H1 (cell line): ENCODE results near the gene PPP1R1B. TPM values are rescaled to one million over a fixed set of nuclear protein-coding genes. Genes with fewer than 3 reads are reported as not detected.

ENCODE experiments used
- ASH2L ChIP-seq: fragments of 200-600, 300-600 bp; sonication (generic); IDR thresholded peaks from one replicate; pipeline ENCODE4 v1.7.1; 2017; ENCODE audit warnings: low read length
- ATF3 ChIP-seq: IDR thresholded peaks from 2 replicates; pipeline ENCODE4 v1.6.1; 2011; ENCODE audit warnings: low read depth, mild to moderate bottlenecking, low read length; ENCODE audit not compliant: insufficient read depth
- BRCA1 ChIP-seq: IDR thresholded peaks from 2 replicates; pipeline ENCODE4 v1.6.1; 2012; ENCODE audit warnings: low read depth, low read length, improper control_type of control experiment
- CHD1 ChIP-seq: IDR thresholded peaks from 2 replicates; pipeline ENCODE4 v1.6.1; 2012; ENCODE audit warnings: low read depth, low read length, improper control_type of control experiment
- CREB1 ChIP-seq: IDR thresholded peaks from 2 replicates; pipeline ENCODE4 v1.6.1; 2012; ENCODE audit warnings: inconsistent platforms
- GABPA ChIP-seq: IDR thresholded peaks from 2 replicates; pipeline ENCODE4 v1.6.1; 2011; ENCODE audit warnings: mild to moderate bottlenecking, low read length, moderate library complexity, borderline replicate concordance; ENCODE audit not compliant: insufficient read depth
- HDAC2 ChIP-seq, 2 experiments: fragments of 300-600 bp in 1 of 2; sonication (generic) in 1 of 2; IDR thresholded peaks; 2 replicates each; pipeline ENCODE4 v1.6.1; 2011 to 2012; ENCODE audit warnings: low read depth in 2 of 2, low read length in 2 of 2, mild to moderate bottlenecking in 2 of 2, moderate library complexity in 2 of 2, borderline replicate concordance in 1 of 2, inconsistent platforms in 1 of 2
- HDAC6 ChIP-seq: IDR thresholded peaks from one replicate; pipeline ENCODE4 v1.7.1; 2012; ENCODE audit warnings: low read depth, mild to moderate bottlenecking, inconsistent platforms, low read length, moderate library complexity
- KDM5A ChIP-seq: fragments of 200-600 bp; IDR thresholded peaks from 2 replicates; pipeline ENCODE4 v1.7.1; 2012; ENCODE audit warnings: mild to moderate bottlenecking, low read length, inconsistent platforms, mixed read lengths
- MAFK ChIP-seq: IDR thresholded peaks from 2 replicates; pipeline ENCODE4 v1.6.1; 2012; ENCODE audit warnings: low read depth, mild to moderate bottlenecking, improper control_type of control experiment, low read length
- MAX ChIP-seq: IDR thresholded peaks from 2 replicates; pipeline ENCODE4 v1.6.1; 2012; ENCODE audit warnings: inconsistent platforms
- NRF1 ChIP-seq: IDR thresholded peaks from 2 replicates; pipeline ENCODE4 v1.6.1; 2011; ENCODE audit warnings: mild to moderate bottlenecking, low read depth, low read length, improper control_type of control experiment
- RAD21 ChIP-seq, 2 experiments: IDR thresholded peaks in 1 of 2; conservative IDR thresholded peaks in 1 of 2; 2 replicates each; pipeline ENCODE4 v1.6.1; 2011; ENCODE audit warnings: low read depth in 2 of 2, low read length in 2 of 2, improper control_type of control experiment in 1 of 2, inconsistent platforms in 1 of 2, mild to moderate bottlenecking in 1 of 2, moderate library complexity in 1 of 2
- RNF2 ChIP-seq: fragments of 200-900, 300-1000 bp; sonication (generic); IDR thresholded peaks from 2 replicates; pipeline ENCODE4 v1.7.1; 2016; ENCODE audit warnings: borderline replicate concordance, low read depth, mild to moderate bottlenecking, antibody characterized with exemption, low read length; ENCODE audit not compliant: poor library complexity, severe bottlenecking; ENCODE audit errors: missing control alignments
- SIN3A ChIP-seq, 2 experiments: IDR thresholded peaks in 1 of 2; conservative IDR thresholded peaks in 1 of 2; 2 replicates each; pipeline ENCODE4 v1.6.1; 2011 to 2012; ENCODE audit warnings: low read length in 2 of 2, improper control_type of control experiment in 1 of 2, low read depth in 1 of 2, mild to moderate bottlenecking in 1 of 2
- SIRT6 ChIP-seq: IDR thresholded peaks from one replicate; pipeline ENCODE4 v1.7.1; 2012; ENCODE audit warnings: low read length, inconsistent platforms
- SIX5 ChIP-seq: IDR thresholded peaks from 2 replicates; pipeline ENCODE4 v1.6.1; 2011; ENCODE audit warnings: mild to moderate bottlenecking, low read depth, low read length
- SP1 ChIP-seq: IDR thresholded peaks from 2 replicates; pipeline ENCODE4 v1.6.1; 2011; ENCODE audit warnings: low read depth, low read length
- SP4 ChIP-seq: IDR thresholded peaks from 2 replicates; pipeline ENCODE4 v1.6.1; 2012; ENCODE audit warnings: low read length, inconsistent platforms
- SRF ChIP-seq: IDR thresholded peaks from 2 replicates; pipeline ENCODE4 v1.6.1; 2011; ENCODE audit warnings: mild to moderate bottlenecking, low read depth, low read length, moderate library complexity
- TEAD4 ChIP-seq: IDR thresholded peaks from 2 replicates; pipeline ENCODE4 v1.6.1; 2012; ENCODE audit warnings: low read depth, low read length, inconsistent platforms, mixed read lengths
- YY1 ChIP-seq: IDR thresholded peaks from 2 replicates; pipeline ENCODE4 v1.6.1; 2011; ENCODE audit warnings: low read depth, mild to moderate bottlenecking, low read length
- polyA plus RNA-seq, 7 experiments: library from polyadenylated mRNA; depleted of rRNA in 3 of 7; stranded (reverse) in 5 of 7; unstranded in 2 of 7; fragments of >200 nt in 5 of 7; fragments of 200-250 nt in 2 of 7; gene quantifications; 1 replicate in 5 of 7; 2 replicates in 1 of 7; 4 replicates in 1 of 7; pipeline versions ENCODE4 v1.2.1 to v1.2.3, GENCODE V29; 2011 to 2013; ENCODE audit warnings: missing spikeins in 2 of 7, mixed read lengths in 2 of 7
- total RNA-seq: library from RNA; stranded (reverse); fragmentation: NEBNext Ultra II Directional; extraction: Animal tissue kit (Norgen Biotek cat#: 25700); gene quantifications from 2 replicates; pipeline ENCODE4 v1.2.1, GENCODE V29; 2021

Gene PPP1R1B
- total and polyA plus RNA-seq, 2 of the 8 experiments (the other 6 are each of a cell fraction or from before 2014, with no cell fraction given), result 10.7 to 22.3 TPM

GRCh38 chr17:39671651-39672521, 45.1 kb downstream of the PPP1R1B start (continued):
- TF ChIP-seq GABPA, result peak; percentile 46; the same call in 1 of the 2 replicates
- no peak for TF ChIP-seq SIRT6
- no peak for TF ChIP-seq SP4
- TF ChIP-seq HDAC2 (IDR thresholded peaks at IDR 0.05; ENCODE audit: borderline replicate concordance in 1 of 2, low read depth in 2 of 2, low read length in 2 of 2), result no peak
- TF ChIP-seq HDAC6, result no peak
- no peak for TF ChIP-seq SRF
- no peak; the same call in 1 of the 2 replicates for TF ChIP-seq MAX
- TF ChIP-seq RNF2, result no peak
- no peak for TF ChIP-seq SP1
- no peak for TF ChIP-seq SIX5
- TF ChIP-seq KDM5A, result no peak
- TF ChIP-seq RAD21 (IDR thresholded peaks at IDR 0.05 in 1 of 2, conservative IDR thresholded peaks at IDR 0.05 in 1 of 2; ENCODE audit: low read depth in 2 of 2, low read length in 2 of 2), result peak; percentile 87 to 93
- no peak for TF ChIP-seq NRF1
- no peak for TF ChIP-seq TEAD4
- TF ChIP-seq SIN3A (conservative IDR thresholded peaks at IDR 0.05 in 1 of 2, IDR thresholded peaks at IDR 0.05 in 1 of 2; ENCODE audit: low read depth in 1 of 2, low read length in 2 of 2), result 0 out of 4 replicates have a peak, but pooled peaks of 1 of the 2 experiments have one; percentile 21
- TF ChIP-seq ASH2L, result no peak
- TF ChIP-seq BRCA1, result no peak
- TF ChIP-seq YY1, result no peak
- no peak for TF ChIP-seq CHD1
- 0 out of 2 replicates have a peak, but pooled peaks have one; percentile 13 for TF ChIP-seq CREB1
- no peak for TF ChIP-seq MAFK
- no peak for TF ChIP-seq ATF3
